Body of pancreas (tissue), 4 donors: Measurements from ENCODE around the gene HSD11B2. TPM values are rescaled to one million over a fixed set of nuclear protein-coding genes. Genes with fewer than 3 reads are reported as not detected.
A peak's percentile ranks its signal among the peaks of the same experiment; 100 is the strongest.

ENCODE experiments used
- ATAC-seq: fragments of 150-250 bp; one replicate; pipeline ENCODE4 v1.9.1; 2016
- DNase-seq, 4 donors: peaks; one replicate each; pipeline ENCODE4 v3.0.0-alpha.2; 2019
- H3K27ac ChIP-seq, 4 donors: fragments of 200-600 bp; sonication (generic); 1 replicate in 3 of 4; 2 replicates in 1 of 4; pipeline versions ENCODE4 v1.5.1 to v1.6.1; 2016 to 2019; ENCODE audit warnings: mild to moderate bottlenecking in 1 of 4, mixed read lengths in 1 of 4, moderate library complexity in 1 of 4
- H3K27me3 ChIP-seq, 2 donors: fragments of 200-600 bp; sonication (generic); one replicate each; pipeline ENCODE4 v1.6.0; 2016; ENCODE audit warnings: mild to moderate bottlenecking in 1 of 2
- H3K36me3 ChIP-seq, 2 donors: fragments of 200-600 bp; sonication (generic); replicated peaks in 1 of 2; 2 replicates each; pipeline ENCODE4 v1.5.1; 2016; ENCODE audit warnings: low read depth in 2 of 2; ENCODE audit not compliant: insufficient read depth in 1 of 2
- H3K4me1 ChIP-seq: fragments of 200-600 bp; sonication (generic); one replicate; pipeline ENCODE4 v1.6.0; 2016
- H3K4me3 ChIP-seq, 2 donors: fragments of 200-600 bp; sonication (generic); 1 replicate in 1 of 2; 2 replicates in 1 of 2; pipeline ENCODE4 v1.5.1; 2016 to 2019
- H3K9me3 ChIP-seq, 3 donors: fragments of 200-600 bp; sonication (generic); 1 replicate in 2 of 3; 2 replicates in 1 of 3; pipeline ENCODE4 v1.5.1; 2016
- POLR2A ChIP-seq, 3 donors: fragments of 450-650 bp; IDR thresholded peaks; one replicate each; pipeline ENCODE4 v1.6.1; 2016; ENCODE audit warnings: antibody characterized with exemption in 3 of 3, mild to moderate bottlenecking in 2 of 3
- WGBS, 2 donors: methylation state at CpG; one replicate each; pipeline ENCODE4 v1.1.5; 2017; 5-methylcytosine and 5-hydroxymethylcytosine counted together
- intact Hi-C: fragments of 100-400 bp; cut with DNase I; formaldehyde crosslinking; loops from one replicate; pipeline ENCODE4 v1.15.1; 2023
- total RNA-seq, 2 donors: library from RNA; depleted of rRNA; stranded (reverse); fragments of >200 nt; gene quantifications; one replicate each; pipeline ENCODE4 v1.1.0, GENCODE V29; 2016
- TF ChIP-seq, protein P1 (sequence below), 7 experiments: fragments of 450-650 bp in 4 of 7; fragments of 200-600 bp in 3 of 7; sonication (generic) in 3 of 7; IDR thresholded peaks; one replicate each; pipeline ENCODE4 v1.5.1; 2016 to 2019; ENCODE audit warnings: antibody characterized with exemption in 7 of 7

The HSD11B2 gene
- total RNA-seq, 2 donors from 2014 or later, result 5.4 to 13.8 TPM

DNA sequence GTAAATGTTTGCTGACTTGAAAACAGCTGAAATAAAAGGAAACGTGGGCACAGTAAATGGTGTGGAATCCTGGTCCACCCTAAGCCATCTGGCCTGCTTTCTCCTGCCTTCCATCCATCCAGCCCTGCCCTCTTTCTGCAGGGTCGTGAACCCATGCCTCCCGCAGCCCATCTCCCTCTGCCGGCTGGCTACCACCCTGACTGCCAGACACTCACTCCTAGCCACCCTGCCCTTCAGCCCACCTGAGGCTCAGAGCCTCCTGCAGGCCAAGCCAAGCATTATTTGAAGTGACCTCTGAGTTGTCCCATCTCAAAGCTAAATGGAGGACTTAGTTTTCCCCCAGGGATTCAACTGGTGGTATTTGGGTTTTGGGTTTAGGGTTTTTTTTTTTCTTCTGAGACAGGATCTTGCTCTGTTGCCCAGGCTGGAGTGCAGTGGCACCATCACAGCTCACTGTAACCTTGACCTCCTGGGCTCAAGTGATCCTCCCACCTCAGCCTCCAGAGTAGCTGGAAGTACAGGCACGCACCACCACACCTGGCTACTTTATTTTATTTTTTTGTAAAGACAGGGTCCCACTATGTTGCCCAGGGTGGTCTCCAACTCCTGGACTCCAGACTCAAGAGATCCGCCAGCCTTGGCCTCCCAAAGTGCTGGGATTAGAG, 23.0 kb upstream of the HSD11B2 start:
- H3K36me3 ChIP-seq, result no peaks in the 10 kb centered on the region
- intact Hi-C loops, result no loop called here
- ATAC-seq (no peak), DNase-seq (no peak)
- no peaks in the 10 kb centered on the region for H3K9me3 ChIP-seq
- H3K27me3 ChIP-seq, result no peaks in the 10 kb centered on the region
- no peak overlapping the region for H3K27ac ChIP-seq
- H3K4me1 ChIP-seq, result peaks cover 22% of the 10 kb centered on the region
- H3K4me3 ChIP-seq, result no peak overlapping the region
- WGBS, 2 donors, result 81 to 83% methylated on average over 6 of the region's 6 CpGs
- TF ChIP-seq, protein P1, sequence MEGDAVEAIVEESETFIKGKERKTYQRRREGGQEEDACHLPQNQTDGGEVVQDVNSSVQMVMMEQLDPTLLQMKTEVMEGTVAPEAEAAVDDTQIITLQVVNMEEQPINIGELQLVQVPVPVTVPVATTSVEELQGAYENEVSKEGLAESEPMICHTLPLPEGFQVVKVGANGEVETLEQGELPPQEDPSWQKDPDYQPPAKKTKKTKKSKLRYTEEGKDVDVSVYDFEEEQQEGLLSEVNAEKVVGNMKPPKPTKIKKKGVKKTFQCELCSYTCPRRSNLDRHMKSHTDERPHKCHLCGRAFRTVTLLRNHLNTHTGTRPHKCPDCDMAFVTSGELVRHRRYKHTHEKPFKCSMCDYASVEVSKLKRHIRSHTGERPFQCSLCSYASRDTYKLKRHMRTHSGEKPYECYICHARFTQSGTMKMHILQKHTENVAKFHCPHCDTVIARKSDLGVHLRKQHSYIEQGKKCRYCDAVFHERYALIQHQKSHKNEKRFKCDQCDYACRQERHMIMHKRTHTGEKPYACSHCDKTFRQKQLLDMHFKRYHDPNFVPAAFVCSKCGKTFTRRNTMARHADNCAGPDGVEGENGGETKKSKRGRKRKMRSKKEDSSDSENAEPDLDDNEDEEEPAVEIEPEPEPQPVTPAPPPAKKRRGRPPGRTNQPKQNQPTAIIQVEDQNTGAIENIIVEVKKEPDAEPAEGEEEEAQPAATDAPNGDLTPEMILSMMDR (IDR thresholded peaks at IDR 0.05), result no peak
- TF ChIP-seq POLR2A (IDR thresholded peaks at IDR 0.05), result no peak

DNA sequence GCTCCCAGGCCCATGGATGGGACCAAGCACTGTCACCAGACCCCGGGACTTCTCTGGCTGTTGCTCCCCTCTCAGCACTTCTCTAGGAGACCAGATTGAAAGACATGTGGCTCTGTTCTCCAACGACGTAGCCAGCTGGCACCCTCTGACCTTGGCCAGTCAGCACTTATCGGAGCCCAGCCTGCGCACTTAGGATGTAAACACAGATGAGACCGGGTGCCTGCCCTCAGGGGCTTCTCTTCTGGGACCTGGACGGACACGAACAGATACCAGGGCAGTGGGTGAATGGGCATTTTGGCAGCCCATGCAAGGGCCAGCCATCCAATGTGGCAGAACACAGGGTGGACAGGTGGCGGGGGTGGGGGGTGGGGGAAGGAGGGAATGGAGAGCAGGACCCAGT, 21.3 kb upstream of the HSD11B2 start:
- intact Hi-C loops, result no loop called here
- TF ChIP-seq POLR2A (IDR thresholded peaks at IDR 0.05), result no peak
- TF ChIP-seq, protein P1 (IDR thresholded peaks at IDR 0.05), result no peak
- H3K27me3 ChIP-seq, result no peaks in the 10 kb centered on the region
- DNase-seq, result peak in 1 of 4 donors; percentile 43
- ATAC-seq, result no peak
- H3K27ac ChIP-seq, result no peak overlapping the region
- H3K9me3 ChIP-seq, result no peaks in the 10 kb centered on the region
- 60 to 62% methylated on average over 9 of the region's 9 CpGs for WGBS, 2 donors
- peaks cover 14% of the 10 kb centered on the region for H3K4me1 ChIP-seq
- no peaks in the 10 kb centered on the region for H3K36me3 ChIP-seq
- H3K4me3 ChIP-seq, result no peak overlapping the region

DNA sequence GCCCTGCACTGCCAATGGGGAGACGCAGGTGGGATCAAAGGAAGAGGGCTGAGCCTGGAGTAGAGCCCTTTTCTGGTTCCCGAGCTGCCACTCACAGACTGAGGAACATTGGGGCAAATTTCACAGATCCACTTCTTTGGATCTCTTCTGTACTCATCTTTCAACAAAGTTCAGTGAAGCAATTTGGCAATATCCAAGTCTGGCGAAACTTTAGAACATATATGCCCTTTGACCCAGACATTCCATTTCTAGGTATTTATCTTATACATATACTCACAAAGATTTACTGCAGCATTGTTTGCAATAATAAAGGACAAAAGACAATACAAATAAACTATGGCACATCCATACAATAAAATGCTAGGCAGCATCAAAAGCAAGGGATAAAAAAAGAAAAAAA, 19.6 kb upstream of the HSD11B2 start:
- Histone ChIP-seq H3K4me1 (peaks cover 16% of the 10 kb centered on the region), H3K9me3 (no peaks in the 10 kb centered on the region), H3K4me3 (no peak overlapping the region), H3K27me3 (no peaks in the 10 kb centered on the region), H3K36me3 (no peaks in the 10 kb centered on the region), H3K27ac (no peak overlapping the region)
- ATAC-seq (no peak), DNase-seq (no peak)
- no peak for TF ChIP-seq POLR2A (IDR thresholded peaks at IDR 0.05)
- TF ChIP-seq, protein P1 (IDR thresholded peaks at IDR 0.05), result no peak
- intact Hi-C loops, result no loop called here
- WGBS, 2 donors, result 90 to 91% methylated on average over 3 of the region's 3 CpGs

DNA sequence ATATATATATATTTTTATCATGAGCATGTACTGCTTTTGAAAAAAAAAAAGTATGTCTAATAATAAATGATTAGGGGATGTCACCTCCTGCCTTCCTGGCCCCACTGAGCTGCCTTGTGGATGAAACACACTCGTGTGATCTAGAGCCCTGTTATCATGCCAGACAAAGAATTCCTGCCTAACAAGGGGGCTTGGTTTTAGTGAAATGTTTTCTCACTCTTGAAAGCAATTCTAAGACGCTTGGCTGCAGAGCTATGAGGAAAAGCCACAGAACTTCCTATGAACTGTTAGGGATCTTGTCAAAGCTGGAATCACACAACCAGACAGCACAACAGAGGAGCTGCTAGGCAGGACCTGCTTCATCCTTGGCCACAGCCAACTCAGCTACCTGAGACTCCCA, 18.6 kb upstream of the HSD11B2 start:
- no peak overlapping the region for H3K27ac ChIP-seq
- intact Hi-C loops, result no loop called here
- TF ChIP-seq, protein P1 (IDR thresholded peaks at IDR 0.05), result no peak
- TF ChIP-seq POLR2A (IDR thresholded peaks at IDR 0.05), result no peak
- peaks cover 23% of the 10 kb centered on the region for H3K4me1 ChIP-seq
- DNase-seq (no peak), ATAC-seq (no peak)
- H3K36me3 ChIP-seq, result no peaks in the 10 kb centered on the region
- no peak overlapping the region for H3K4me3 ChIP-seq
- no peaks in the 10 kb centered on the region for H3K27me3 ChIP-seq
- H3K9me3 ChIP-seq, result no peaks in the 10 kb centered on the region
- 60 to 65% methylated on average over 2 of the region's 2 CpGs for WGBS, 2 donors
